Omental fat pad (tissue), 4 donors: Measurements from ENCODE around the gene TBC1D19. TPM values are rescaled to one million over a fixed set of nuclear protein-coding genes. Genes with fewer than 3 reads are reported as not detected.
"Not testable (repeated sequence)": the region's sequence is repeated elsewhere in the genome, so short reads cannot be mapped to it uniquely, and the experiment has no call there.

Experiments used
- ATAC-seq: fragments of 150-250 bp; one replicate; pipeline ENCODE4 v1.9.1; 2016; ENCODE audit warnings: mild to moderate bottlenecking, moderate library complexity; ENCODE audit not compliant: low FRiP score
- DNase-seq: peaks from one replicate; pipeline ENCODE4 v3.0.0-alpha.2; 2019; ENCODE audit warnings: low spot score
- CTCF ChIP-seq, 3 donors: fragments of 450-650 bp; IDR thresholded peaks; one replicate each; pipeline ENCODE4 v1.5.1; 2016 to 2017; ENCODE audit warnings: antibody characterized with exemption in 3 of 3, mild to moderate bottlenecking in 3 of 3, moderate library complexity in 2 of 3
- total RNA-seq, 4 donors: library from RNA; depleted of rRNA; stranded (reverse); fragments of >200 nt; gene quantifications; one replicate each; pipeline ENCODE4 v1.1.0, GENCODE V29; 2016

The TBC1D19 gene
- total RNA-seq, result 10 to 100 TPM in 2 of 4 donors, 1 to 10 TPM in 2; 5.6 to 21.6 (median 12.3) TPM

GRCh38 chr4:26583865-26584652 lies at the start of gene TBC1D19:
Gene TBC1D19 (plus strand): TSS chr4:26584084. CDS start chr4:26584194, 110 bp downstream.
- peak; percentile 95 for ATAC-seq
- no peak for TF ChIP-seq CTCF (IDR thresholded peaks at IDR 0.05)
- peak; percentile 59 for DNase-seq

GRCh38 chr4:26542991-26543390 lies 40.9 kb upstream of the TBC1D19 start:
- DNase-seq (no peak), ATAC-seq (no peak)
- no peak for TF ChIP-seq CTCF (IDR thresholded peaks at IDR 0.05)

- DNase-seq, result no peak
- ATAC-seq, result no peak
- TF ChIP-seq CTCF (IDR thresholded peaks at IDR 0.05), result no peak
Measured at GRCh38 chr4:26544421-26544820, 39.5 kb upstream of the TBC1D19 start.

GRCh38 chr4:26548379-26548778 lies 35.5 kb upstream of the TBC1D19 start:
- DNase-seq, ATAC-seq: not testable (repeated sequence)

GRCh38 chr4:26557164-26557563 lies 26.7 kb upstream of the TBC1D19 start:
- no peak for TF ChIP-seq CTCF (IDR thresholded peaks at IDR 0.05)
- DNase-seq (no peak), ATAC-seq (no peak)

GRCh38 chr4:26558166-26558895 lies 25.6 kb upstream of the TBC1D19 start:
- no peak for TF ChIP-seq CTCF (IDR thresholded peaks at IDR 0.05)
- ATAC-seq (no peak), DNase-seq (no peak)

GRCh38 chr4:26566133-26566532 lies 17.8 kb upstream of the TBC1D19 start:
- no peak for ATAC-seq
- no peak for DNase-seq
- no peak for TF ChIP-seq CTCF (IDR thresholded peaks at IDR 0.05)
